SK-N-SH treated with all-trans-retinoic acid at 6 μM for 48 hours (cell line): ENCODE data around the gene HIRA.

Experiments
- ATAC-seq: fragments of 200-7000 bp; cut with Tn5 transposase; 3 replicates; pipeline ENCODE4 v1.9.1; 2020; ENCODE audit warnings: mild to moderate bottlenecking, moderate library complexity
- ARNTL ChIP-seq: fragments of 450-650 bp; formaldehyde crosslinking; IDR thresholded peaks from 2 replicates; pipeline ENCODE4 v1.5.0; 2020; ENCODE audit warnings: low read depth, mild to moderate bottlenecking, moderate library complexity, borderline replicate concordance
- CSDC2 ChIP-seq: fragments of 250-450 bp; sonication (Bioruptor Pico); IDR thresholded peaks from 2 replicates; pipeline ENCODE4 v1.5.0; 2020; ENCODE audit warnings: mild to moderate bottlenecking, moderate library complexity
- GLIS3 ChIP-seq: fragments of 250-450 bp; sonication (Bioruptor Pico); IDR thresholded peaks from 2 replicates; pipeline ENCODE4 v1.5.0; 2020; ENCODE audit warnings: mild to moderate bottlenecking, moderate library complexity
- ISL1 ChIP-seq: fragments of 250-450 bp; sonication (Bioruptor Pico); IDR thresholded peaks from 2 replicates; pipeline ENCODE4 v2.1.2; 2022; ENCODE audit warnings: mild to moderate bottlenecking, moderate library complexity
- OSR1 ChIP-seq: fragments of 250-450 bp; sonication (Bioruptor Pico); IDR thresholded peaks from 2 replicates; pipeline ENCODE4 v1.8.0; 2022; ENCODE audit warnings: moderate library complexity, mild to moderate bottlenecking, inconsistent platforms
- RARB ChIP-seq: fragments of 250-450 bp; sonication (Bioruptor Pico); IDR thresholded peaks from 2 replicates; pipeline ENCODE4 v1.8.0; 2021; ENCODE audit warnings: mild to moderate bottlenecking, moderate library complexity
- TCF4 ChIP-seq: fragments of 250-450 bp; sonication (Bioruptor Pico); IDR thresholded peaks from 2 replicates; pipeline ENCODE4 v1.8.0; 2021; ENCODE audit warnings: mild to moderate bottlenecking, moderate library complexity, borderline replicate concordance
- TOX ChIP-seq: fragments of 250-450 bp; sonication (Bioruptor Pico); IDR thresholded peaks from 2 replicates; pipeline ENCODE4 v1.8.0; 2021; ENCODE audit warnings: mild to moderate bottlenecking, moderate library complexity, borderline replicate concordance
- ZC3H10 ChIP-seq: fragments of 250-450 bp; sonication (Bioruptor Pico); IDR thresholded peaks from 2 replicates; pipeline ENCODE4 v1.5.1; 2021; ENCODE audit warnings: mild to moderate bottlenecking, moderate library complexity
- ZFP3 ChIP-seq: fragments of 250-450 bp; sonication (Bioruptor Pico); IDR thresholded peaks from 2 replicates; pipeline ENCODE4 v1.5.0; 2020; ENCODE audit warnings: mild to moderate bottlenecking, moderate library complexity
- ZFP30 ChIP-seq: fragments of 450-650 bp; formaldehyde crosslinking; IDR thresholded peaks from 2 replicates; pipeline ENCODE4 v1.5.0; 2022; ENCODE audit warnings: mild to moderate bottlenecking, moderate library complexity
- ZNF565 ChIP-seq: fragments of 450-650 bp; formaldehyde crosslinking; conservative IDR thresholded peaks from 2 replicates; pipeline ENCODE4 v1.5.0; 2020; ENCODE audit warnings: low read depth, mild to moderate bottlenecking, moderate library complexity
- ZNF70 ChIP-seq: fragments of 450-650 bp; formaldehyde crosslinking; IDR thresholded peaks from 2 replicates; pipeline ENCODE4 v1.5.0; 2020; ENCODE audit warnings: mild to moderate bottlenecking, moderate library complexity
- ZNF8 ChIP-seq: fragments of 450-650 bp; formaldehyde crosslinking; IDR thresholded peaks from 2 replicates; pipeline ENCODE4 v1.5.0; 2020; ENCODE audit warnings: mild to moderate bottlenecking, moderate library complexity
- TF ChIP-seq, protein P1 (sequence below): fragments of 250-450 bp; sonication (Bioruptor Pico); IDR thresholded peaks from 2 replicates; pipeline ENCODE4 v1.5.0; 2020; ENCODE audit warnings: mild to moderate bottlenecking, moderate library complexity
- TF ChIP-seq, protein P2 (sequence below): fragments of 250-450 bp; sonication (Bioruptor Pico); IDR thresholded peaks from 2 replicates; pipeline ENCODE4 v1.5.1; 2020; ENCODE audit warnings: low read depth, mild to moderate bottlenecking, moderate library complexity
- TF ChIP-seq, protein P3 (sequence below): fragments of 250-450 bp; sonication (Bioruptor Pico); IDR thresholded peaks from 2 replicates; pipeline ENCODE4 v1.8.0; 2020; ENCODE audit warnings: mild to moderate bottlenecking, moderate library complexity, borderline replicate concordance
- TF ChIP-seq, protein P4 (sequence below): fragments of 250-450 bp; sonication (Bioruptor Pico); IDR thresholded peaks from 2 replicates; pipeline ENCODE4 v1.8.0; 2021; ENCODE audit warnings: low read depth, mild to moderate bottlenecking, moderate library complexity, borderline replicate concordance

Gene HIRA

DNA sequence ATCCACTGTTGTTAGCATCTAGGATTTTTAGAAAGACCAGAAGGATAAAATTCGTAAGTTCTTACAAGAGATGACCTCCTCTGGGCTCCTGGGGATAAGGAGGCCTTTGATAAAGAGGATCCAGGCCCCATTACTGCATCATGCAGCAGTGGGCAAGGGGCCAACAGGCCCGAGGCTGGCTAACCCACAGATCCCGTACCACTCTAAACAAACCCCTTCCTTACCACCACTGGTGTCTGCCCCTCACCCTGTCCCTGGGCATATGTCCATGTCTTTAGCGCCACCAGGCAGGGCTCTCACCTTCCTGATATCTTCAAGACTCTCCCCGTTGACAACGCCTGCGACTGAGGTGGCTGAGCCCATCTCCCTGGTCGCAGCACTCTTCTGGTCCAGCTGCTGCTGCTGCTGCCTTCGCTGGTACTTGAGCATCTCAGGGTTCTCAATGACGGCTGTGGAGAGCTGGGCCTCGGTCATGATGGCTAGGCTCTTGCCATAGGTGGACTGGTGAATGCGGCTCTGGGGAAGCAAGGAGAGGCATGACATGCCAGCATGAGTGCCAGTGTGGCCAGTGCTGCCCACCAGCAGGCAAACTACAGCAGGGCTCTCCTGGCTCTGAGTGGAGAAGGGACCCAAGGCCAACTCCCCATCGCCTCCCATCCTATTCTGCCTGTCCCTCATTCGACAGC is 46.2 kb downstream of the HIRA start:
- ATAC-seq = no peak
- TF ChIP-seq ZFP3 (CRISPR knock-in tag) = no peak
- TF ChIP-seq CSDC2 = no peak
- no peak for TF ChIP-seq ZNF70
- TF ChIP-seq, protein P1, sequence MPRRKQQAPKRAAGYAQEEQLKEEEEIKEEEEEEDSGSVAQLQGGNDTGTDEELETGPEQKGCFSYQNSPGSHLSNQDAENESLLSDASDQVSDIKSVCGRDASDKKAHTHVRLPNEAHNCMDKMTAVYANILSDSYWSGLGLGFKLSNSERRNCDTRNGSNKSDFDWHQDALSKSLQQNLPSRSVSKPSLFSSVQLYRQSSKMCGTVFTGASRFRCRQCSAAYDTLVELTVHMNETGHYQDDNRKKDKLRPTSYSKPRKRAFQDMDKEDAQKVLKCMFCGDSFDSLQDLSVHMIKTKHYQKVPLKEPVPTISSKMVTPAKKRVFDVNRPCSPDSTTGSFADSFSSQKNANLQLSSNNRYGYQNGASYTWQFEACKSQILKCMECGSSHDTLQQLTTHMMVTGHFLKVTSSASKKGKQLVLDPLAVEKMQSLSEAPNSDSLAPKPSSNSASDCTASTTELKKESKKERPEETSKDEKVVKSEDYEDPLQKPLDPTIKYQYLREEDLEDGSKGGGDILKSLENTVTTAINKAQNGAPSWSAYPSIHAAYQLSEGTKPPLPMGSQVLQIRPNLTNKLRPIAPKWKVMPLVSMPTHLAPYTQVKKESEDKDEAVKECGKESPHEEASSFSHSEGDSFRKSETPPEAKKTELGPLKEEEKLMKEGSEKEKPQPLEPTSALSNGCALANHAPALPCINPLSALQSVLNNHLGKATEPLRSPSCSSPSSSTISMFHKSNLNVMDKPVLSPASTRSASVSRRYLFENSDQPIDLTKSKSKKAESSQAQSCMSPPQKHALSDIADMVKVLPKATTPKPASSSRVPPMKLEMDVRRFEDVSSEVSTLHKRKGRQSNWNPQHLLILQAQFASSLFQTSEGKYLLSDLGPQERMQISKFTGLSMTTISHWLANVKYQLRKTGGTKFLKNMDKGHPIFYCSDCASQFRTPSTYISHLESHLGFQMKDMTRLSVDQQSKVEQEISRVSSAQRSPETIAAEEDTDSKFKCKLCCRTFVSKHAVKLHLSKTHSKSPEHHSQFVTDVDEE (CRISPR knock-in tag) = no peak
- TF ChIP-seq, all 23 proteins: peak for 0

DNA sequence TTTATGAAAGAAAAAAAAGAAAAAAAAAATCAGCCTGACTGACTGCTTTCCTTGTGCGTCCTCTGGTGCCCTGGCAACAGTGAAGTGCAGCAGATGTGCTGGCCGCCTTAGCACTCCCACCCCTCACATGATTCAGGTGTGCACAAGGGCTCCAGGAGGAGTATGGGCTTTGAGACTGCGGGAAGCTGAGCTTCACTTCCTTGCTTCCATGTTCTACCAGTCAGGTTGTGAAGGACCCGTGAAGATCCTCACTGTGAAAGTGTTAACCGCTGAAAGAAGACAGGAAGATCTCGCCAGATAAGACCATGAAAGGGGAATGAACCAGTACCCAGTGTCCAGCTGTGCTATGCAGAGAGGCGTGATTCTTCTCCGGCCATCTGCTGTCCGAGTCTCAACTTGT is 48.2 kb downstream of the HIRA start:
- TF ChIP-seq ZFP3 (CRISPR knock-in tag) = no peak
- no peak for TF ChIP-seq ISL1 (CRISPR knock-in tag)
- TF ChIP-seq ZFP30 (CRISPR knock-in tag) = no peak
- no peak for ATAC-seq

DNA sequence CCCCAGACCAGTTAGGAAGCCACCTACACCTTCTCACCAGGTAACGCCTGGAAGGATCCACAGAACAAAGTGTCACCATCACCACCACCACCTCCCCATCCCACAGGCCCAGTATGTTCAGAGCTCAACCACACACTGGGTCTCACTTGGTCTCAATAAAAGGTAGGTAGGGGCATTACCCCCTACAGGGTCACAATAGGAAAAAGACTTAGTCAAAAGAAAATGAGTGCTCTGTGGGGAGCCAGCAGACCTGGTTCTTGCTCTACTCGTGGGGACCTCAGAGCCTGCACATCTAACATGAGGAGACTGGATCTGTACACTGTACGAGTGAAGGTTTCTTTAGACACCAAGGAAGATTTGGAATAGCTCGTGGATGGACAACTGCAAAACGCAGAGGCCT is 49.3 kb downstream of the HIRA start:
- ATAC-seq = no peak

DNA sequence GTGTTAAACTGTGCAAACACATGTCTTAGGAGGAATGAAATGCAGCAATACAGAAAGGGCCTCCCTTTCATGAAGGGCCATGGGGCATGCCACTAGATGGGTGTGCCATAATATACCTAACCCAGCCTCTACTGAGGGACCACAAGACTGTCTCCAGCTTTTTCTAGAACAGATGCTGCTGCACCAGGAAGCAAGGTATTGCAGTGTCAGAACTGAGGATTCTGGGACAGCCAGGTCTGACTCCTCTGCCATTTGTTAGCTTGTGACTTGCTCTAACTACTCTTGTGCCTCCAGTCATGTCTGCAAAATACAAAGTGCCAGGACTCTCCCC is 53.2 kb downstream of the HIRA start:
- no peak for ATAC-seq
- TF ChIP-seq ZFP3 (CRISPR knock-in tag) (no peak), RARB (CRISPR knock-in tag) (no peak), TOX (no peak), ZNF8 (CRISPR knock-in tag) (no peak), ZC3H10 (CRISPR knock-in tag) (no peak), ZNF565 (CRISPR knock-in tag) (no peak)
- TF ChIP-seq, protein P2, sequence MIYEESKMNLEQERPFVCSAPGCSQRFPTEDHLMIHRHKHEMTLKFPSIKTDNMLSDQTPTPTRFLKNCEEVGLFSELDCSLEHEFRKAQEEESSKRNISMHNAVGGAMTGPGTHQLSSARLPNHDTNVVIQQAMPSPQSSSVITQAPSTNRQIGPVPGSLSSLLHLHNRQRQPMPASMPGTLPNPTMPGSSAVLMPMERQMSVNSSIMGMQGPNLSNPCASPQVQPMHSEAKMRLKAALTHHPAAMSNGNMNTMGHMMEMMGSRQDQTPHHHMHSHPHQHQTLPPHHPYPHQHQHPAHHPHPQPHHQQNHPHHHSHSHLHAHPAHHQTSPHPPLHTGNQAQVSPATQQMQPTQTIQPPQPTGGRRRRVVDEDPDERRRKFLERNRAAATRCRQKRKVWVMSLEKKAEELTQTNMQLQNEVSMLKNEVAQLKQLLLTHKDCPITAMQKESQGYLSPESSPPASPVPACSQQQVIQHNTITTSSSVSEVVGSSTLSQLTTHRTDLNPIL = no peak
- TF ChIP-seq, protein P3, sequence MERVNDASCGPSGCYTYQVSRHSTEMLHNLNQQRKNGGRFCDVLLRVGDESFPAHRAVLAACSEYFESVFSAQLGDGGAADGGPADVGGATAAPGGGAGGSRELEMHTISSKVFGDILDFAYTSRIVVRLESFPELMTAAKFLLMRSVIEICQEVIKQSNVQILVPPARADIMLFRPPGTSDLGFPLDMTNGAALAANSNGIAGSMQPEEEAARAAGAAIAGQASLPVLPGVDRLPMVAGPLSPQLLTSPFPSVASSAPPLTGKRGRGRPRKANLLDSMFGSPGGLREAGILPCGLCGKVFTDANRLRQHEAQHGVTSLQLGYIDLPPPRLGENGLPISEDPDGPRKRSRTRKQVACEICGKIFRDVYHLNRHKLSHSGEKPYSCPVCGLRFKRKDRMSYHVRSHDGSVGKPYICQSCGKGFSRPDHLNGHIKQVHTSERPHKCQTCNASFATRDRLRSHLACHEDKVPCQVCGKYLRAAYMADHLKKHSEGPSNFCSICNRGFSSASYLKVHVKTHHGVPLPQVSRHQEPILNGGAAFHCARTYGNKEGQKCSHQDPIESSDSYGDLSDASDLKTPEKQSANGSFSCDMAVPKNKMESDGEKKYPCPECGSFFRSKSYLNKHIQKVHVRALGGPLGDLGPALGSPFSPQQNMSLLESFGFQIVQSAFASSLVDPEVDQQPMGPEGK = no peak

More for the DNA sequence above, 49.3 kb downstream of the HIRA start:
- TF ChIP-seq TOX (no peak), TCF4 (CRISPR knock-in tag) (no peak), GLIS3 (CRISPR knock-in tag) (no peak), ZNF565 (CRISPR knock-in tag) (no peak), ISL1 (CRISPR knock-in tag) (no peak), OSR1 (no peak), ARNTL (CRISPR knock-in tag) (no peak), ZFP3 (CRISPR knock-in tag) (no peak), ZFP30 (CRISPR knock-in tag) (no peak), CSDC2 (no peak), ZNF8 (CRISPR knock-in tag) (no peak)
- TF ChIP-seq, protein P4, sequence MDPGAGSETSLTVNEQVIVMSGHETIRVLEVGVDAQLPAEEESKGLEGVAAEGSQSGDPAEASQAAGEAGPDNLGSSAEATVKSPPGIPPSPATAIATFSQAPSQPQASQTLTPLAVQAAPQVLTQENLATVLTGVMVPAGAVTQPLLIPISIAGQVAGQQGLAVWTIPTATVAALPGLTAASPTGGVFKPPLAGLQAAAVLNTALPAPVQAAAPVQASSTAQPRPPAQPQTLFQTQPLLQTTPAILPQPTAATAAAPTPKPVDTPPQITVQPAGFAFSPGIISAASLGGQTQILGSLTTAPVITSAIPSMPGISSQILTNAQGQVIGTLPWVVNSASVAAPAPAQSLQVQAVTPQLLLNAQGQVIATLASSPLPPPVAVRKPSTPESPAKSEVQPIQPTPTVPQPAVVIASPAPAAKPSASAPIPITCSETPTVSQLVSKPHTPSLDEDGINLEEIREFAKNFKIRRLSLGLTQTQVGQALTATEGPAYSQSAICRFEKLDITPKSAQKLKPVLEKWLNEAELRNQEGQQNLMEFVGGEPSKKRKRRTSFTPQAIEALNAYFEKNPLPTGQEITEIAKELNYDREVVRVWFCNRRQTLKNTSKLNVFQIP (CRISPR knock-in tag) = no peak
- TF ChIP-seq, protein P1 (CRISPR knock-in tag) = no peak
- TF ChIP-seq, protein P2 = no peak
- TF ChIP-seq, protein P3 = no peak
